SK-N-SH (cell line): ENCODE results near the gene SCGB1D2.

ENCODE experiments used
- CTCF ChIP-seq: fragments of 200-600 bp; sonication (generic); IDR thresholded peaks from 2 replicates; pipeline ENCODE4 v1.6.1; 2017; ENCODE audit warnings: antibody characterized with exemption, mild to moderate bottlenecking, moderate library complexity
- ELF1 ChIP-seq: IDR thresholded peaks from 2 replicates; pipeline ENCODE4 v1.4.0; 2012
- EP300 ChIP-seq, 2 experiments: IDR thresholded peaks; 2 replicates each; pipeline versions ENCODE4 v1.4.0 to v1.6.1; 2012; ENCODE audit warnings: borderline replicate concordance in 1 of 2, low read depth in 1 of 2, low read length in 1 of 2
- FOXJ3 ChIP-seq: sonication (generic); formaldehyde crosslinking; IDR thresholded peaks from 2 replicates; pipeline ENCODE4 v1.5.1; 2020; ENCODE audit warnings: mild to moderate bottlenecking, missing genetic modification reagents
- FOXM1 ChIP-seq: IDR thresholded peaks from 2 replicates; pipeline ENCODE4 v1.4.0; 2012; ENCODE audit warnings: low read depth, mild to moderate bottlenecking
- GATA2 ChIP-seq: sonication (generic); formaldehyde crosslinking; IDR thresholded peaks from 2 replicates; pipeline ENCODE4 v1.5.0; 2020; ENCODE audit warnings: mild to moderate bottlenecking, missing genetic modification reagents
- MEF2A ChIP-seq: IDR thresholded peaks from 2 replicates; pipeline ENCODE4 v1.4.0; 2012; ENCODE audit warnings: low read depth, borderline replicate concordance
- MXI1 ChIP-seq: IDR thresholded peaks from 2 replicates; pipeline ENCODE4 v1.6.1; 2012; ENCODE audit warnings: mild to moderate bottlenecking, low read depth, low read length, improper control_type of control experiment
- NFIC ChIP-seq: IDR thresholded peaks from 2 replicates; pipeline ENCODE4 v1.4.0; 2012; ENCODE audit warnings: borderline replicate concordance
- POLR2AphosphoS5 ChIP-seq: IDR thresholded peaks from 2 replicates; pipeline ENCODE4 v1.6.1; 2012; ENCODE audit warnings: low read depth, low read length
- REST ChIP-seq: IDR thresholded peaks from 2 replicates; pipeline ENCODE4 v1.6.1; 2012; ENCODE audit warnings: mild to moderate bottlenecking, low read depth, low read length, moderate library complexity
- RXRA ChIP-seq: IDR thresholded peaks from 2 replicates; pipeline ENCODE4 v1.4.0; 2012; ENCODE audit warnings: low read depth, mild to moderate bottlenecking, borderline replicate concordance
- TEAD4 ChIP-seq: IDR thresholded peaks from 2 replicates; pipeline ENCODE4 v1.4.0; 2012; ENCODE audit warnings: mild to moderate bottlenecking, borderline replicate concordance; ENCODE audit not compliant: insufficient read depth
- USF2 ChIP-seq: fragments of 150-350 bp; IDR thresholded peaks from 2 replicates; pipeline ENCODE4 v1.6.1; 2017; ENCODE audit warnings: antibody characterized with exemption, low read length, low read depth, borderline replicate concordance

- no peak for TF ChIP-seq CTCF
- no peak for TF ChIP-seq POLR2AphosphoS5
- TF ChIP-seq EP300 (IDR thresholded peaks at IDR 0.05; ENCODE audit: borderline replicate concordance in 1 of 2, low read depth in 1 of 2, low read length in 1 of 2) = no peak
- TF ChIP-seq TEAD4 = no peak
- TF ChIP-seq MEF2A = no peak
- TF ChIP-seq RXRA = no peak
- TF ChIP-seq USF2 = no peak
- TF ChIP-seq GATA2 (CRISPR knock-in tag) = no peak
- no peak for TF ChIP-seq ELF1
- TF ChIP-seq MXI1 = no peak
- no peak for TF ChIP-seq FOXM1
- TF ChIP-seq NFIC = no peak
- no peak for TF ChIP-seq REST
- no peak for TF ChIP-seq FOXJ3 (CRISPR knock-in tag)
These were observed 22.0 kb downstream of the SCGB1D2 start for GRCh38 chr11:62264004-62264403.
